HG03442 (cell line): Measurements from ENCODE around the gene OXSR1.
"Not testable (repeated sequence)": the region's sequence is repeated elsewhere in the genome, so short reads cannot be mapped to it uniquely, and the experiment has no call there.

ENCODE experiments used
- ATAC-seq: cut with Tn5 transposase; IDR thresholded peaks from one replicate; pipeline ENCODE4 v1.9.1; 2021; ENCODE audit warnings: mild to moderate bottlenecking, moderate library complexity; ENCODE audit not compliant: unreplicated experiment

OXSR1 gene

GRCh38 chr3:38214560-38214959, 49.2 kb downstream of the OXSR1 start:
- no peak for ATAC-seq

GRCh38 chr3:38219609-38220197, 54.4 kb downstream of the OXSR1 start:
- ATAC-seq: no peak

GRCh38 chr3:38221005-38221404, 55.7 kb downstream of the OXSR1 start:
- no peak for ATAC-seq

- no peak for ATAC-seq
Measured at GRCh38 chr3:38222032-38222634, 56.8 kb downstream of the OXSR1 start.

GRCh38 chr3:38224357-38224756, 59.0 kb downstream of the OXSR1 start:
- ATAC-seq: no peak

- no peak for ATAC-seq
Measured at GRCh38 chr3:38226273-38226672, 60.9 kb downstream of the OXSR1 start.

- no peak for ATAC-seq
Measured at GRCh38 chr3:38227989-38228388, 62.7 kb downstream of the OXSR1 start.

GRCh38 chr3:38229036-38229435, 63.7 kb downstream of the OXSR1 start:
- no peak for ATAC-seq

GRCh38 chr3:38232701-38233100, 67.4 kb downstream of the OXSR1 start:
- ATAC-seq: no peak

- no peak for ATAC-seq
Measured at GRCh38 chr3:38235466-38235865, 70.1 kb downstream of the OXSR1 start.

GRCh38 chr3:38238416-38239008, 73.2 kb downstream of the OXSR1 start:
- no peak for ATAC-seq

GRCh38 chr3:38242812-38243211, 77.5 kb downstream of the OXSR1 start:
- ATAC-seq: not testable (repeated sequence)

- ATAC-seq: no peak
Measured at GRCh38 chr3:38245930-38246329, 80.6 kb downstream of the OXSR1 start.

- no peak for ATAC-seq
Measured at GRCh38 chr3:38247366-38248035, 82.2 kb downstream of the OXSR1 start.

GRCh38 chr3:38250198-38250597, 84.9 kb downstream of the OXSR1 start:
- ATAC-seq: no peak

GRCh38 chr3:38251197-38251596, 85.9 kb downstream of the OXSR1 start:
- no peak for ATAC-seq

GRCh38 chr3:38253704-38254103, 88.4 kb downstream of the OXSR1 start:
- ATAC-seq: no peak

- no peak for ATAC-seq
Measured at GRCh38 chr3:38254872-38255271, 89.5 kb downstream of the OXSR1 start.

GRCh38 chr3:38255627-38256026, 90.3 kb downstream of the OXSR1 start:
- no peak for ATAC-seq

- ATAC-seq: no peak
Measured at GRCh38 chr3:38257583-38257982, 92.2 kb downstream of the OXSR1 start.

- no peak for ATAC-seq
Measured at GRCh38 chr3:38260474-38260873, 95.1 kb downstream of the OXSR1 start.

- no peak for ATAC-seq
Measured at GRCh38 chr3:38264353-38264771, 99.0 kb downstream of the OXSR1 start.
